Endothelial cell of coronary artery (primary cell): Measurements from ENCODE around the gene GABPB1. TPM values are rescaled to one million over a fixed set of nuclear protein-coding genes. Genes with fewer than 3 reads are reported as not detected.

Experiments
- total RNA-seq: library from RNA; depleted of rRNA; stranded (reverse); fragments of >200 nt; gene quantifications from 2 replicates; pipeline ENCODE4 v1.2.3, GENCODE V29; 2014

GABPB1 gene
- 66.9 and 97.1 TPM in 2 replicates for total RNA-seq

DNA sequence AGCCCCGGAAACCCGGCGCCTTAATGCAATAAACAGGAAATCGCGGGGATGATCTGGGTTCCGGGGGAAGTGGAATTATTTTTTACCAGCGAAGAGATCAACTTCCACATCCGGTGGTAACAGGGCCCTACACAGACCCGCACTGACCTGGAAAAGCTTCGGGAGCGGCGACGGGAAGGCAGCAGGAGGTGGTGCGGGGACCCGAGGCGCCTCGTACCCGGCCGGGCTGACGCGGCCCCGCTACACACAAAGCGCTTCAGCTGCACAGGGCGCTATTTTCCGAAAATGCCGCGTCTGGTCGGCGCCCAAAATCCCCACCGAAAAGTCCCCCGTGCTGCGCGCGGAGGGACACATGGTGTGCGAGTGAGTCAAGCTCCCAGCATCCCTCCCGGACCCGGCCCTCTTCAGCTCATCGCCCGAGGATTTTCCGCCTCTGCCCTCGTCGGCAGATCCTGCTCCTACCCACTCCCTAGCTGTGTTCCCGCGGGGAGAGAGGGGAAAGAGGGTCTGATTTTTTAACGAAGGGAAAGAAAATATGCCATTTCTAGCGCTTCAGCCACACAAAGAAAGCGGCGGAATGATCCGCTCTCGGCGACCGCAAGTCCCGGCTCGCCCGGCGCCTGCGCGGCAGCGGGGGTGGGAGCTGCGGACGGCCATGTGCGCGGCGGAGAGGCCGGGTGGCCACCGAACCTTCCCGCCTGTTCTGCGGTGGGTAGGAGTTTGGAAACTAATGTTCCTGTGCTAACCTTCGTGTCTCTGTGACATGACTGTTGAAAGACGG lies at the start of gene GABPB1:
Gene GABPB1 (minus strand): TSS at position 361 of the 781 bp plus-strand sequence. CDS start 45,400 bp downstream, outside the sequence.

DNA sequence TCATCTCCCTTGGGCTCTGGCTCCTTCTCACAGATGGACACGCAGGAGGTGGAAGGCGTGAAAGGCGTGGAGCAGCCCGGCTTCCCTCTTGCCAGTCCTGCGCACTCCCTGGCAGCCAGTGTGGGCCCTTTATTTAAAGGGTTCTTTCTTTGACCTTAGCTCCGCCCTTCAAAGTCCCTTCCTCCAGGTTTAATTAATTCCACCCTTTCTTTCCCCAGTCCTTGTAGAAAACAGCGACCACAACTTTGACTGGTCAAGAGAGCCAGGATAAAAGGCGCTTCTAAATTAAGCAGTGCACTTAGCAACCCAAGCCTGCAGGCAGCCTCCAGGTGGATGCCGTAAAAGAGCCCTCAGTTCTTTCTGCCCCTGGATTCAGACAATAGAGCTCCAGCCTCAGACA lies 89.4 kb downstream of the GABPB1 start, which contains the start of gene HDC:
Gene HDC (minus strand): TSS at position 107 of the 400 bp plus-strand sequence. CDS start 103 bp downstream, at position 4.

Other genes starting within 250 kb of the GABPB1 start
- gene ATP8B4, start 236.0 kb downstream of the GABPB1 start, total RNA-seq = under 0.01 TPM in 1 of 2 replicates, not detected in the other
- gene SLC27A2, start 173.0 kb downstream of the GABPB1 start, total RNA-seq = not detected in 2 replicates
- not detected in 2 replicates for gene HDC, start 89.5 kb downstream of the GABPB1 start, total RNA-seq
- gene USP8, start 69.2 kb upstream of the GABPB1 start, total RNA-seq = 35.1 and 39.7 TPM in 2 replicates
- gene USP50, start 191.5 kb upstream of the GABPB1 start, total RNA-seq = 0.09 TPM in 1 of 2 replicates, not detected in the other